HG02642 (cell line): ENCODE data around the gene SASH1.

Experiments
- ATAC-seq: cut with Tn5 transposase; IDR thresholded peaks from one replicate; pipeline ENCODE4 v1.9.1; 2021; ENCODE audit warnings: mild to moderate bottlenecking; ENCODE audit not compliant: unreplicated experiment, poor library complexity

SASH1 gene

DNA sequence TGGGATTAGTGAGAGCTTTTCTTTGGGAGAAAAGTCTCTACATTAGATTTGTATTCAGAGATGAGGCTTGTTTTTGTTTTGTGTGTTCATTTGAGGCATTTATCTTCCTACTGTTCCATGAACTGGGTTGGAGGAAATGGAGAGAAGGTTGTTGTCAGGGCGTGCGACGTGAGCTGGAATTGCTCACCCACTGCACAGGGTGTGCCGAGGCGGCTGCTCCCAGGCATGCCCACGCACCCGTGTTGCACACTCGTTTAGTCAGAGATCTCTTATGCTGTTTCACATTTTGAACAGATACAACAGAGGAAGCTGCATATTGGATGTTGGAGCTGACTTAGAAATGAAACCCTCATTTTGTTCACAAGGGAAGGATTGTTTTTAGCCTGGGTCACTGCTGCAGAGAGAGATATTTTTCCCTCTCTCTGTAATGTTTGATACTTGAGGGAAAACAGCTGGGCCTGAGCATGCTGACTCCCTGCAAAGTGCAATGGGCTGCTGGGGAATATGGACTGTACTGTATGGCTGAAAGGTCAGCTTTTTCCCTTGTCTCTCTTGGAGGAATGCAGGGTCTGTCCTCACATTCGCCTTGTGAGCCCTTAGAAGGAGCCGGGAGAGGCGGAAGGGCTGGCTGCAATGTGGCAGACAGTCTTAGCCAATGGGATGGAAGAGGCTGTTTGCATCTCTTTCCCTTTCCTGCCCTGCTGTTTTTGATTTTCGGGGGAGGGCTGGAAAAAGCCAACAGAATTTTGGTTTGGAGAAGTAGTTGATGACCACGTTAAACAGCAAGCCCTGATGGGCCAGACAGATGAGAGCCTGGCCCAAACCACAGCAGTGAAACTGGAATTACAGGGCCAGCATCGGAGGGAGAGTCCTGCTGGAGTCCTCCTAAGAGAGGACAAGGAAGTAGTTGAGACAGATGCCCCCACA is 170.8 kb downstream of the SASH1 start:
- ATAC-seq, result no peak

- no peak for ATAC-seq
Observed at GRCh38 chr6:148514091-148514845, 171.6 kb downstream of the SASH1 start.

- no peak for ATAC-seq
Observed at GRCh38 chr6:148516217-148516616, 173.6 kb downstream of the SASH1 start.

- ATAC-seq, result no peak
Observed at GRCh38 chr6:148516617-148517016, 174.0 kb downstream of the SASH1 start.

DNA sequence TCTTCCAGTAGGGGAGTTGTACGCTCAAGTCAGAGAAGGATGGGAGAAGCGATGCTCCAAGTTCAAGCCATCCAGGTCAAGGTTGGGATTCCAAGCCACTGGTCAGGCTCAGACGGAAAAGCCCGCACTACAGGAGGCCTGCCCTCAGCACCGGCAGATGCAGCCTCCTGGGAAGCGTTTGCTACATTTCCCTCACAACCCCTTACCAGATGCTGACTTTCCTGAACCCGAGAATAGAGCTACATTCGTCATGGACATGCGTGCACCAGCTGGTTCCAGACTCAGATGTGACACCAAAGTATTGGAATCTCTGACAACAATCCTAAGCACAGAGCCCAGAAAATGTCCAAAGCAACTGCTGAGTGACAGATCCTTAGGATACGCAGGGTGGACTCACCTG is 174.8 kb downstream of the SASH1 start:
- ATAC-seq, result no peak

DNA sequence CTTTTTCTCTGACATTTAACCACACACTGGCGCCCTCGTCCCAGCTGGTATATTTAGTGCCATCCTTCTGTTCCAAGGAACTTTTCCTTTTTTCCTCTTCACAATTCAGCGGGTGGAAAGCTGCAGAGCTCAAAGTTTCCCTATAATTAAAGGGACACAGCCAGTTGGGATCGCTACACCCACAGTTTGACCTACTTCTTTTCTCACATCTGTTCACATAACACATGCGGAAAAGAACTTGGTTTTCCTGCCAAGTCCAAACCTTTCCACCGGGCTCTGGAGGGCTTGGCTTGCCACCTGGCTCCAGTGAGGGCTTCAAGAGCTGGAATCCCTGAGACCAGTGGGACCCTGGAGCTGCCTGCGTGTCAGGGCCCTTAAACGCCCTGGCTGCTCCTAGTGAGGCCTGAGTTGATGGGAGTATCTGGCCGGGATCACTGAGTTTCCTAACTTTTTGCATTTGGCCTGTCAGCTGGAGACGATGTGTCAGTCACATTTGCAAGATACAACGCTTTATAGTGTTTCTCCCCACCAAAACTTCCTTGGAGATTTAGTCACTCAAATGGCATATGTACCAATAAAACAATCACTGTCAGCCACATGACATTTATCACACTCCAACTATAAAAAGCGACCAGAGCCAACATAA is 176.0 kb downstream of the SASH1 start:
- ATAC-seq, result no peak

DNA sequence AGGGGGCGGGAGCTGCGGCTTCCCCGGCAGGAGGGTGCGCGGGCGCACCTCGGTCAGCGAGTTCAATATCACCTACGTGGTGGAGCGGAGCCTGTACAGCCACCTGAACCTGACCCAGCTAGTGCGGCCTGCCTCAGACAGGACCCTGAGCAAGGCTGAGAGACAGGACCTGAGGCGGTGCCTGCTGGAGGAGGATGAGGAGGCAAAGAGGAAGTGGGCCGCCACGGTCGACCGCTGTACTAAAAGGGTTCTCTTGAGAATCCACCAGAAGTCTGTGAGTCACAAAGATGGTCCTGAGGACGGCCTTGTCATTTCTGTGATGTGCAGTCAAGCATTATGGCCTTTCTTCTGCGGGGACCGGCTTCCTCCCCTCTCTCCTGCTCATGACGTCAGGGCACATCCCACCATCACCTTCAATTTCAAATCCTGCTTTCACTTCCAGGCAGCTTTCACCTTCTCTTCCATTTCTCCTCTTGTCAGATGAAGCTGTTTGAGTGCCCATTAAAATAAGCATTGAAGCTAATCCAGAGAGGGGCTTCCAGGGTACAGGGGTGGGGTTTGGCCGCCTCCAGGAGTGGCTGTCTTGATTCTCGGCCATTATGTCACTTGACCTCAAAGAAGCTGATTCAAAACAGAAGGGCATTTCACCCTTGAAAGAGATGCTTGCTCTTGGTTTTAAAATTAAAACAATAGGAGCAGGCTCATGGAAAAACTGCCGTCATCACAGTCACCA is 177.6 kb downstream of the SASH1 start:
- ATAC-seq, result peak; percentile 95

- ATAC-seq, result no peak
Observed at GRCh38 chr6:148521158-148521557, 178.5 kb downstream of the SASH1 start.

DNA sequence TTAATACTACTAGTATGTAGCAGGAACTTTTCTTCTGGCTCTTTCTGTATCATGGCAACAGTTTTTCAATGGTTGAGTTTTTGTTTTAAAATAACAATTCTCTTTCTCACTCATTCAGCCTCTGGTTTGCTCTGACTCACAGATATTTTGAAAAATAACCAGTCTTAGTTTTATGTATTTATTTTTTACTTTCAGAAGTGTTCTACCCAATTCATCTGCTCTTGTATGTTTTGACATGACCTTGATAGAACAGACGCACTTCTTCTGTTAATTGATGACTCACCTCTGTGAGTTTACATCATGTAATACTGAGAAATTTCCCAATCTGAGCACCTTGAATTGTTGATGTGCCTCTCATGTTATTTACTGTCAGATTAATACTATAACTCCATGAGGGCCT is 178.9 kb downstream of the SASH1 start:
- no peak for ATAC-seq

GRCh38 chr6:148523048-148523447 is 180.4 kb downstream of the SASH1 start:
- no peak for ATAC-seq

- no peak for ATAC-seq
Observed at GRCh38 chr6:148523551-148523950, 180.9 kb downstream of the SASH1 start.

GRCh38 chr6:148524471-148524882 is 181.8 kb downstream of the SASH1 start:
- ATAC-seq, result no peak

DNA sequence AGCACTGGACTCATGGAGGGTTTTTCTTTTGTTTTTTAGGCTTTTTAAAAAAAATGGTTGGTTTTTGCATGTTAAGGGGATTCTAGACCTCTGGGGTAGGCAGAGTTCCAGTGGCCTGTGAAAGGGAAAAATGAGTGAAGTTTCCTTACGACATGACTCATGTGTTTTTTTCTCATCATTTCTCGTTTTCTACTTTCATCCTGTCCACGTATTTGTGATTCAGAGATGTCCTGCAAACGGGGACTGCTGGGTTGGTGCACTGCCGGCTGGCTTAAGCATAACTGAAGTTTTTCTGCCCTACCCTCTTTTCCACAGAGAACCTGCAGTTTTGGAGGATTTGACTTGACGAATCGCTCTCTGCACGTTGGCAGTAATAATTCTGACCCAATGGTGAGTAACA is 182.3 kb downstream of the SASH1 start:
- no peak for ATAC-seq

- ATAC-seq, result no peak
Observed at GRCh38 chr6:148525453-148525852, 182.8 kb downstream of the SASH1 start.

DNA sequence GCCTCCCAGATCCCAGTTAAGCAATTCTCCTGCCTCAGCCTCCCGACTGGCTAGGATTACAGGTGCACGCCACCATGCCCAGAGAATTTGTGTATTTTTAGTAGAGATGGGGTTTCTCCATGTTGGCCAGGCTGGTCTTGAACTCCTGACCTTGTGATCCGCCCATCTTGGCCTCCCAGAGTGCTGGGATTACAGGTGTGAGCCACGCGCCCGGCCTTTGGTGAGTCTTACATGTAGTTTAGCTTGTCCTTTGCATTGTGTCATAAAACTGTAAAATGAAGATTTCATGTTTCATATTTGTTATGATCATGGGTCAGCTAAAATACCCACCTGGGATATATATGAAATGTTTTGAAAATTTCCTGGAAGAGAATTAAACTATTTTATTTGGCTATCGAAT is 183.5 kb downstream of the SASH1 start:
- ATAC-seq, result no peak

DNA sequence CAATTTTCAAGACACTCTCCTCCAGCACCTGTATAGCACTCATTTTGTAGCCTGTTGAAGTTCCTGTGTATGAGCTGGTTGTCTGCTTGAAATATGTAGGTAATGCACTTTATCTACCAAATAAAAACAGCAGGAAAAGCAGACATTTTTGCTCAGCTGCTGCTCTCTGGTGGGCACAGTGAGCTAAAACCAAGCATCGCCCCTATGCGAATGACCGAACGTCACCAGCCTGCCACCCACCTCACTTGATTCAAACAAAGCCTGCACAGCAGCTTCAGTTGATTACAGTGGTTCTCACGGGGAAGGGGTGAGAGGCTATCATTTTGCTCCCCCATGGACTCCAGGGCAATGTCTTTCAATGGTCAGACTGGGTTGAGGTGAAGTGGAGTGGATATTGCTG is 185.7 kb downstream of the SASH1 start:
- no peak for ATAC-seq

DNA sequence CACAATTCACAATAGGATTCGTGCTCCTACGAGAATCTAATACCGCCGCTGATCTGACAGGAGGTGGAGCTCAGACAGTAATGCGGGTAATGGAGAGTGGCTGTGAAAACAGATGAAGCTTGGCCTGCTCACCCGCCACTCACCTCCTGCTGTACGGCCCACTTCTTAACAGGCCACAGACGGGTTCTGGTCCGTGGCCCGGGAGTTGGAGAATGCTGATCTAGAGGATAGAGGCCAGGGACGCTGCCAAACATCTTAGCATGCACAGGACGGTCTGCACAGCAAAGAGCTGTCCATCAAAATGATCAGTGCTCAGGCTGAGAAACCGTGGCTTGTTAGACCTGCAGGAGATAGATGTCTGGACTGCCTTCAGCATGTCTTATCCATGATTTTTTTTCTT is 186.4 kb downstream of the SASH1 start:
- no peak for ATAC-seq

GRCh38 chr6:148530394-148530953 is 187.8 kb downstream of the SASH1 start:
- ATAC-seq, result peak; percentile 87

DNA sequence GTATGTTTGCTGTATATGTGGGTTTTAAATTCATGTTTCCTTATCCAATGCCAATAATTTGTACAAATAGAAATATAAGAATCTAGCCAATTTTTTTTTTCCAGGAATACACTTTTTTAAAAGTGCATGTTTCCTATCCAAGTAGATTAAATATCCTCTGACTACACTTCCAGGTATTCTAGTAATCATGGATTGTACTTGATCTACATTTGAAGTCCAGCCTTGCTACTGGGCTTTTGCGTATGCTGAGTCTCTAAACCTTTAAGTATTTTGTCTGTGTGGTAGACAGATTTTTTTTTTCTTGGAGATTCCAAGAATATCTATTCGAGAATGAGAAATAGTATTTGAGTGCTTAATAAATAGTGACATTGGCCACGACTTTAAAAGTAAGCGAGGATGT is 188.3 kb downstream of the SASH1 start:
- no peak for ATAC-seq

GRCh38 chr6:148532698-148533097 is 190.1 kb downstream of the SASH1 start:
- no peak for ATAC-seq
